Ishikawa (cell line): ENCODE data around the gene LARP4B.

ENCODE experiments used
- CEBPB ChIP-seq: IDR thresholded peaks from 2 replicates; pipeline ENCODE4 v1.6.1; 2012
- CREB1 ChIP-seq: IDR thresholded peaks from 2 replicates; pipeline ENCODE4 v1.6.1; 2012; ENCODE audit warnings: low read depth
- EGR1 ChIP-seq: IDR thresholded peaks from 2 replicates; pipeline ENCODE4 v1.6.1; 2012
- EP300 ChIP-seq: IDR thresholded peaks from 2 replicates; pipeline ENCODE4 v1.6.1; 2012; ENCODE audit warnings: borderline replicate concordance
- FOXM1 ChIP-seq: IDR thresholded peaks from 2 replicates; pipeline ENCODE4 v1.6.1; 2012; ENCODE audit warnings: low read depth, borderline replicate concordance
- MAX ChIP-seq: IDR thresholded peaks from 2 replicates; pipeline ENCODE4 v1.6.1; 2012
- NFIC ChIP-seq: IDR thresholded peaks from 2 replicates; pipeline ENCODE4 v1.6.1; 2012
- RAD21 ChIP-seq: IDR thresholded peaks from 2 replicates; pipeline ENCODE4 v1.6.1; 2012; ENCODE audit warnings: low read depth
- REST ChIP-seq: IDR thresholded peaks from 2 replicates; pipeline ENCODE4 v1.6.1; 2012; ENCODE audit warnings: low read depth, mild to moderate bottlenecking
- TAF1 ChIP-seq: IDR thresholded peaks from 2 replicates; pipeline ENCODE4 v1.6.1; 2012; ENCODE audit warnings: low read depth, mild to moderate bottlenecking
- TCF12 ChIP-seq: IDR thresholded peaks from 2 replicates; pipeline ENCODE4 v1.6.1; 2012; ENCODE audit warnings: low read depth
- TEAD4 ChIP-seq: IDR thresholded peaks from 2 replicates; pipeline ENCODE4 v1.6.1; 2012
- USF1 ChIP-seq: IDR thresholded peaks from 2 replicates; pipeline ENCODE4 v1.6.1; 2012
- YY1 ChIP-seq: IDR thresholded peaks from 2 replicates; pipeline ENCODE4 v1.6.1; 2012; ENCODE audit warnings: low read depth
- ZBTB7A ChIP-seq: IDR thresholded peaks from 2 replicates; pipeline ENCODE4 v1.6.1; 2012; ENCODE audit warnings: low read depth

Gene LARP4B

GRCh38 chr10:920450-920849, 11.1 kb downstream of the LARP4B start:
- TF ChIP-seq REST (no peak), TEAD4 (no peak), USF1 (no peak), CREB1 (no peak), TAF1 (no peak), YY1 (no peak), ZBTB7A (no peak), MAX (no peak), EP300 (no peak), FOXM1 (no peak), RAD21 (no peak), TCF12 (no peak), CEBPB (no peak), EGR1 (no peak), NFIC (no peak)

GRCh38 chr10:919481-919880, 12.0 kb downstream of the LARP4B start:
- no peak for TF ChIP-seq CEBPB
- no peak for TF ChIP-seq RAD21
- no peak for TF ChIP-seq FOXM1
- TF ChIP-seq CREB1, result no peak
- no peak for TF ChIP-seq NFIC
- no peak for TF ChIP-seq MAX
- no peak for TF ChIP-seq TAF1

GRCh38 chr10:917999-918398, 13.5 kb downstream of the LARP4B start:
- TF ChIP-seq YY1, result no peak
- TF ChIP-seq CEBPB, result no peak

- TF ChIP-seq TEAD4 (no peak), TCF12 (no peak)
Observed at GRCh38 chr10:917416-917720, 14.1 kb downstream of the LARP4B start.

GRCh38 chr10:916716-917415, 14.6 kb downstream of the LARP4B start:
- TF ChIP-seq ZBTB7A, result no peak
- TF ChIP-seq TCF12, result no peak
- TF ChIP-seq TEAD4, result no peak
- no peak for TF ChIP-seq TAF1
- no peak for TF ChIP-seq MAX
- TF ChIP-seq FOXM1, result no peak
- no peak for TF ChIP-seq EGR1
- TF ChIP-seq CEBPB, result no peak
- no peak for TF ChIP-seq RAD21
- TF ChIP-seq CREB1, result no peak
- TF ChIP-seq EP300, result no peak
- no peak for TF ChIP-seq REST
- no peak for TF ChIP-seq YY1
- no peak for TF ChIP-seq USF1
- no peak for TF ChIP-seq NFIC

GRCh38 chr10:909831-910230, 21.7 kb downstream of the LARP4B start:
- TF ChIP-seq TEAD4, result peak; percentile 57
- TF ChIP-seq FOXM1, result no peak

- no peak for TF ChIP-seq TEAD4
- TF ChIP-seq RAD21, result no peak
- no peak for TF ChIP-seq FOXM1
- TF ChIP-seq YY1, result no peak
- no peak for TF ChIP-seq ZBTB7A
- no peak for TF ChIP-seq USF1
- TF ChIP-seq MAX, result no peak
- no peak for TF ChIP-seq CEBPB
- TF ChIP-seq REST, result no peak
- no peak for TF ChIP-seq EGR1
- TF ChIP-seq TCF12, result no peak
- TF ChIP-seq CREB1, result no peak
- TF ChIP-seq EP300, result no peak
- TF ChIP-seq TAF1, result no peak
- no peak for TF ChIP-seq NFIC
Observed at GRCh38 chr10:905972-906371, 25.5 kb downstream of the LARP4B start.
